AG04450 (cell line): ENCODE measurements around the gene THSD1. TPM values are rescaled to one million over a fixed set of nuclear protein-coding genes. Genes with fewer than 3 reads are reported as not detected.
"Not testable (repeated sequence)": the region's sequence is repeated elsewhere in the genome, so short reads cannot be mapped to it uniquely, and the experiment has no call there.

Experiments used
- CTCF ChIA-PET: fragments of 300-600, 350-600 bp; formaldehyde crosslinking; extraction: SDS; loops from one replicate; lab custom pipeline; 2022; ENCODE audit warnings: antibody characterized with exemption, inconsistent platforms; lab: Charles Lee
- POLR2A ChIA-PET: fragments of 350-600 bp; formaldehyde crosslinking; extraction: SDS; loops from one replicate; lab custom pipeline; 2021; ENCODE audit warnings: antibody characterized with exemption, inconsistent platforms; lab: Yijun Ruan, JAX
- DNase-seq: peaks from one replicate; pipeline ENCODE4 v3.0.0-alpha.2; 2011; ENCODE audit warnings: low read depth, low spot score
- H3K27ac ChIP-seq: one replicate; pipeline ENCODE4 v1.5.1; 2012; ENCODE audit warnings: low read depth, low read length, control low read depth
- H3K27me3 ChIP-seq: one replicate; pipeline ENCODE4 v1.6.0; 2012; ENCODE audit warnings: low read length; ENCODE audit not compliant: control insufficient read depth, insufficient read depth
- H3K4me3 ChIP-seq: 2 replicates; pipeline ENCODE4 v1.5.1; 2011; ENCODE audit warnings: mild to moderate bottlenecking, low read depth, low read length, control low read depth
- H3K9me3 ChIP-seq: 2 replicates; pipeline ENCODE4 v1.5.1; 2012; ENCODE audit warnings: low read length; ENCODE audit not compliant: control insufficient read depth, insufficient read depth
- polyA plus RNA-seq: library from polyadenylated mRNA; depleted of rRNA; stranded (reverse); fragments of >200 nt; gene quantifications from 2 replicates; pipeline ENCODE4 v1.2.3, GENCODE V29; 2011
- TF ChIP-seq, protein P1 (sequence below): IDR thresholded peaks from 2 replicates; pipeline ENCODE4 v1.5.1; 2011; ENCODE audit warnings: low read depth, low read length, control low read depth, inconsistent platforms

THSD1 gene
- polyA plus RNA-seq, 1 experiment: 7.9 TPM

DNA sequence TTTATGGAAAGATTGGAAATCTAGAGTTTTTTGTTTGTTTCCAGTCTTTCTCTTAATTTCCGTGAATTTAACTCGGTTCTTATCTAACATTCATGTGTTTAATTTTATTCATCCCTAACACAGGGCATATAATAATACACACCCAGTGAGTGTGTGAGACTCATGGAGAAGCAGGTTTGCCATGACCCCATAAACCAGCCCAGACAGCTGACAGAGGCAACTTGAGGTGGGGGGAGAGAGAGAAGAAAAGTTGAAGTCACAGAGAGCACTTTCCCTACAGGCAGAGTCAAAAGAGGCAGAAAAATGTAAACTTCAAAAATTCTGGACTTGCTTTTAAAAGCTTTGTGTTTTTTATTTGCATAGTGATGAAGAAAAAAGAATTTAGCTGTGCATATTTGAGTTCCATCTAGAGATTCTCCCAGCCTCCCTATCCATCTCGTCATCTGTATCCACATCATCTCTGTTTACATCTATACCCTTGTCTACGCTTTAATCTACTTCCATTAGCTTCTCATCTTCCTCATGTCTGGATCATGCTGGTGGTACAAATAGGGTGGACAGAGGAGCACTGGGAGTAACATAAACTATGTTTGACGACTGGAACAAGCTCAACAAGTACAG is 60.2 kb downstream of the THSD1 start:
- CTCF ChIA-PET: interaction anchor here (1.0 to 1.1 kb wide), 2 partner anchors 105 to 107 kb away, joined by 3 to 7 read pairs; no protein-coding TSS in a partner anchor
- DNase-seq: no peak
- POLR2A ChIA-PET: no interaction called here

DNA sequence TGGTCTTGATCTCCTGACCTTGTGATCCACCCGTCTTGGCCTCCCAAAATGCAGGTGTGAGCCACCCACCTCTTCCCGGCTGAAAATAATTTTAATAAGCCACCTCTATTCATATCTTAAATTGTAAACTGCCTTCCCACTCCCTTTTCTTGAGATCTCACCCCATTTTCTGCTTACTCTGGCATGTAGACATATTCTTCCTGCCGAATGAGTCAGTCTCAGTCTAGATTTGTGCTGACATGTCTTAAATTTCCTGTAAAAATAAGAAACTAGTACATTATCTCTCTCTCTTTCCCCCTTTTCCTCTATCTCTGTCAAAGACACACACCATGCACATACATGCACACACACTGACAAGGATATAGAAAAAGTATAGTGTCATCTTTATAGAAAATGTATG is 60.9 kb downstream of the THSD1 start:
- Histone ChIP-seq H3K4me3 (no peak overlapping the region), H3K27me3 (no peaks in the 10 kb centered on the region), H3K27ac (no peak overlapping the region), H3K9me3 (no peaks in the 10 kb centered on the region)
- POLR2A ChIA-PET: no interaction called here
- no peak for DNase-seq
- CTCF ChIA-PET: interaction anchor here (1.5 to 7.0 kb wide), 3 partner anchors 16 to 122 kb away, joined by 3 to 95 read pairs (median 3); partner anchors contain the start of gene VPS36
- TF ChIP-seq, protein P1, sequence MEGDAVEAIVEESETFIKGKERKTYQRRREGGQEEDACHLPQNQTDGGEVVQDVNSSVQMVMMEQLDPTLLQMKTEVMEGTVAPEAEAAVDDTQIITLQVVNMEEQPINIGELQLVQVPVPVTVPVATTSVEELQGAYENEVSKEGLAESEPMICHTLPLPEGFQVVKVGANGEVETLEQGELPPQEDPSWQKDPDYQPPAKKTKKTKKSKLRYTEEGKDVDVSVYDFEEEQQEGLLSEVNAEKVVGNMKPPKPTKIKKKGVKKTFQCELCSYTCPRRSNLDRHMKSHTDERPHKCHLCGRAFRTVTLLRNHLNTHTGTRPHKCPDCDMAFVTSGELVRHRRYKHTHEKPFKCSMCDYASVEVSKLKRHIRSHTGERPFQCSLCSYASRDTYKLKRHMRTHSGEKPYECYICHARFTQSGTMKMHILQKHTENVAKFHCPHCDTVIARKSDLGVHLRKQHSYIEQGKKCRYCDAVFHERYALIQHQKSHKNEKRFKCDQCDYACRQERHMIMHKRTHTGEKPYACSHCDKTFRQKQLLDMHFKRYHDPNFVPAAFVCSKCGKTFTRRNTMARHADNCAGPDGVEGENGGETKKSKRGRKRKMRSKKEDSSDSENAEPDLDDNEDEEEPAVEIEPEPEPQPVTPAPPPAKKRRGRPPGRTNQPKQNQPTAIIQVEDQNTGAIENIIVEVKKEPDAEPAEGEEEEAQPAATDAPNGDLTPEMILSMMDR: no peak

More for the DNA sequence above, 60.2 kb downstream of the THSD1 start:
- Histone ChIP-seq H3K9me3 (peaks cover 2% of the 10 kb centered on the region; the same call in 1 of the 2 replicates), H3K4me3 (no peak overlapping the region), H3K27me3 (no peaks in the 10 kb centered on the region), H3K27ac (no peak overlapping the region)
- TF ChIP-seq, protein P1: no peak

DNA sequence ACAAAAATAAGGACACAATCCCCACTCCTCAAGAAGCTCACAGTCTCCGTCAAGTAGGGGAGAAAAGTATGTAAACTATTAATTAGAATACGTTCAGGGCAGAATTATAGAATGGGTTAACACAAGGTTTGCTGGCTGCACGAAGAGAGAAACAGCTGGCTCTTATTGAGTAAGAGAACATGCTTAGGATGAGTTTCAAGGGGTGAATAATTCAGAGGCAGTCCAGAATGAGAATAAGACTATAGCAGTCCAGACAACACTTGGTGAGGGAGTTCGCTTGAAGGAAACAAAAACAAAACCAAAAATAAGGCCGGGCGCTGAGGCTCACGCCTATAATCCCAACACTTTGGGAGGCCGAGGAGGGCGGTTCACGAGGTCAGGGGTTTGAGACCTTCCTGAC is 61.9 kb downstream of the THSD1 start:
- TF ChIP-seq, protein P1: no peak
- no peaks in the 10 kb centered on the region for H3K9me3 ChIP-seq
- ChIA-PET POLR2A (no interaction called here), CTCF (interaction anchor here (0.6 to 7.0 kb wide), 9 partner anchors 15 to 123 kb away, joined by 3 to 95 read pairs (median 4); partner anchors contain the start of gene VPS36)
- no peak overlapping the region for H3K27ac ChIP-seq
- no peak overlapping the region for H3K4me3 ChIP-seq
- no peak for DNase-seq
- H3K27me3 ChIP-seq: no peaks in the 10 kb centered on the region

DNA sequence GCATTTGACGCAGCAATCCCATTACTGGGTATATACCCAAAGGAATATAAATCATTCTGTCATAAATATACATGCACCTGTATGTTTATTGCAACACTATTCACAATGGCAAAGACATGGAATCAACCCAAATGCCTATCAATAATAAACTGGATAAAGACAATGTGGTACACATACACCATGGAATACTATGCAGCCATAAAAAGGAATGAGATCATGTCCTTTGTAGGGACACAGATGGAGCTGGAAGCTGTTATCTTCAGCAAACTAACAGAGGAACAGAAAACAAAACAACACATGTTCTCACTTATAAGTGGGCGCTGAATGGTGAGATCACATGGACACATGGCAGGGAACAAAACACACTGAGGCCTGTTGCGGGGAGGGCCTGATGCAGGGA is 63.8 kb downstream of the THSD1 start:
- CTCF ChIA-PET: interaction anchor here (7.0 kb wide), 1 partner anchor 108 kb away, joined by 95 read pairs; the partner anchor contains the start of gene VPS36
- H3K27ac ChIP-seq, H3K27me3 ChIP-seq, DNase-seq, H3K9me3 ChIP-seq, POLR2A ChIA-PET, H3K4me3 ChIP-seq: not testable (repeated sequence)

DNA sequence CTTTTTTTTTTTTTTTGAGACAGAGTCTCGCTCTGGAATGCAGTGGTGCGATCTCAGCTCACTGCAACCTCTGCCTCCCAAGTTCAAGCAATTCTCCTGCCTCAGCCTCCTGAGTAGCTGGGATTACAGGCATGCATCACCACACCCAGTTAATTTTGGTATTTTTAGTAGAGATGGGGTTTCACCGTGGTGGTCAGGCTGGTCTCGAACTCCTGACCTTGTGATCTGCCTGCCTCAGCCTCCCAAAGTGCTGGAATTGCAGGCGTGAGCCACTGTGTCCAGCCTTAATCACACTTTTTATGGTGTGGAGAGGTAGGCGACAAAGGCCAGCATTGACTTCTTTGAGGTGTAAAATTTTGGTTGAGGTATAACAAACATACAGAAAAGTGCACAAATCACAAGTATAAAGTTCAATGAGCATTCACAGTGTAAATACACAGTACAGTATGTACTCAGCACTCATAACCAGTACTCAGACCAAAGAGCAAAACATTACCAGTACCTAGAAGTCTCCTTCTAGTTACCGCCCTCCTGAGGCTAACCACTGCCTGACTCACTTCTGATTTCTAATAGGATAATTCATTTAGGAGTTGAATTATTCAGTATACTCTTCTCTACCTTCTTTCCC is 68.0 kb downstream of the THSD1 start:
- CTCF ChIA-PET: interaction anchor here (0.6 to 7.0 kb wide), 3 partner anchors 112 to 698 kb away, joined by 3 to 95 read pairs (median 9); partner anchors contain the start of gene VPS36
- not testable (repeated sequence) for H3K4me3 ChIP-seq

DNA sequence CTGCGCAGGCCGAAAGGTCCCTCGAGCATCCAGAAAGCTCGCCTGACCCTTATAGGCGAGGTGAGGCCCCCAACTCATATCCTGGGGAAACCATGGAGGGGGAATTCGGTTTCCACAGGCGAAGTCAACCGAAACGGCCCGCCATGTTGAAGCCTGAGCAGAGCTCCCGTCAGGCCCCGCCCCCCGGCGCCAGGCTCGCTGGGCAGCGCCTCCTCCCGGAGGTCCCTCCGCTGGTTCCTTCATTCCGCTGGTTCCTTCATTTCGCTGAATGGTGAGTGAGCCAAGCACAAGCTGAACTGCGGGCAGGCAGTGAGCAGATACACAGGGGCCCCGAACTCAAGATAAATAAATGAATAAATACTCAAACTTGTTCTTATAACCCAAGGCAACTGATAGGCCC is 71.9 kb downstream of the THSD1 start:
- DNase-seq, H3K9me3 ChIP-seq, H3K27ac ChIP-seq, H3K4me3 ChIP-seq, H3K27me3 ChIP-seq, POLR2A ChIA-PET, CTCF ChIA-PET: not testable (repeated sequence)

More for the DNA sequence above, 68.0 kb downstream of the THSD1 start:
- DNase-seq, H3K27me3 ChIP-seq, H3K27ac ChIP-seq, H3K9me3 ChIP-seq, POLR2A ChIA-PET: not testable (repeated sequence)

DNA sequence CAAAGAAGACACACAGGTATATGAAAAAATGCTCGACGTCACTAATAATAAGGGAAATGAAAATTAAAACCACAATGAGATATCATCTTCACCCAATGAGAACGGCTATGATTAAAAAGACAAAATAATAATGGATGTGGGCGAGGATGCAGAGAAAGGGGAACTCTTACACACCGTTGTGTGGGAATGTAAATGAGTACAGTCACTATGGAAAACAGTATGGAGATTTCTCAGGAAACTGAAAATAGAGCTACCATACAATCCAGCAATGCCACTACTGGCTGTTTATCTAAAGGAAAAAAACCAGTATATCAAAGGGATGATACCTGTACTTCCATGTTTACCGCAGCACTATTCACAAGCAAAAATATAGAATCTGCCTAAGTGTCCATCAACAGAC is 74.1 kb downstream of the THSD1 start:
- POLR2A ChIA-PET, DNase-seq, H3K27ac ChIP-seq, H3K27me3 ChIP-seq, H3K9me3 ChIP-seq, H3K4me3 ChIP-seq, CTCF ChIA-PET: not testable (repeated sequence)
